ENCODE measurements around the gene COX8C. TPM values are rescaled to one million over a fixed set of nuclear protein-coding genes. Genes with fewer than 3 reads are reported as not detected.

COX8C gene
- total and polyA plus RNA-seq, 2 experiments from 2014 or later: 0.56 TPM; not detected in 1

DNA sequence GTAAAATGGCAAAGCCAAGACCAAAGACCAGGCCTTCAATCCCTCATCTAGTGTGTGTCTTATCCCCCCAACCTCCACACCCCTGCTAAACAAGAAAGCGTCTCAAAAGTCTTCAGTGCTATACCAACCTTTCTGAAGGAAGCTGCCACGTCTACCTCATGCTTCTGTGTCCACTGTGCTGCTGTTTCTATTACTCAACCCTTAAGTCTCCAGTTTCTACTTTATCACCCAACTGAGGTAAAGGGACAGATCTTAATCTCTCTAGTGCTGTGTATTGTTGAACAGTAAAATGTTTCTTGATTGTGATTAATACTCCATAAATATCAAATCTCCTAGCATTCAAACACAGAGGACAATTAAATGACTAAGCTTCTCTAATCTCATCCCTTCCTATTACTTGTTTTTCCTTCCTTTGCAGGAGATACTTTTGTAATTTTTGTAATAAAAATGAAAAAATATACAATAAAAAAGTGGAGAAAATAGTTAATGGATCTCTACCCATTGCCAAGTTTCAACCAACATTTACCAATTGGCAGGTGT is 37.5 kb upstream of the COX8C start:
- Histone ChIP-seq H3K9me3 (ENCODE audit: low read depth) (no peaks in the 10 kb centered on the region), H3K4me1 (ENCODE audit: low read depth) (peaks cover 9% of the 10 kb centered on the region), H3K27ac (no peak overlapping the region), H3K36me3 (no peaks in the 10 kb centered on the region), H3K4me3 (no peak overlapping the region), H3K27me3 (no peaks in the 10 kb centered on the region)
- TF ChIP-seq, protein P1, sequence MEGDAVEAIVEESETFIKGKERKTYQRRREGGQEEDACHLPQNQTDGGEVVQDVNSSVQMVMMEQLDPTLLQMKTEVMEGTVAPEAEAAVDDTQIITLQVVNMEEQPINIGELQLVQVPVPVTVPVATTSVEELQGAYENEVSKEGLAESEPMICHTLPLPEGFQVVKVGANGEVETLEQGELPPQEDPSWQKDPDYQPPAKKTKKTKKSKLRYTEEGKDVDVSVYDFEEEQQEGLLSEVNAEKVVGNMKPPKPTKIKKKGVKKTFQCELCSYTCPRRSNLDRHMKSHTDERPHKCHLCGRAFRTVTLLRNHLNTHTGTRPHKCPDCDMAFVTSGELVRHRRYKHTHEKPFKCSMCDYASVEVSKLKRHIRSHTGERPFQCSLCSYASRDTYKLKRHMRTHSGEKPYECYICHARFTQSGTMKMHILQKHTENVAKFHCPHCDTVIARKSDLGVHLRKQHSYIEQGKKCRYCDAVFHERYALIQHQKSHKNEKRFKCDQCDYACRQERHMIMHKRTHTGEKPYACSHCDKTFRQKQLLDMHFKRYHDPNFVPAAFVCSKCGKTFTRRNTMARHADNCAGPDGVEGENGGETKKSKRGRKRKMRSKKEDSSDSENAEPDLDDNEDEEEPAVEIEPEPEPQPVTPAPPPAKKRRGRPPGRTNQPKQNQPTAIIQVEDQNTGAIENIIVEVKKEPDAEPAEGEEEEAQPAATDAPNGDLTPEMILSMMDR (IDR thresholded peaks at IDR 0.05; ENCODE audit: low read depth, low read length): no peak
- DNase-seq (ENCODE audit: low read depth in 1 of 2, low spot score in 1 of 2): no peak

DNA sequence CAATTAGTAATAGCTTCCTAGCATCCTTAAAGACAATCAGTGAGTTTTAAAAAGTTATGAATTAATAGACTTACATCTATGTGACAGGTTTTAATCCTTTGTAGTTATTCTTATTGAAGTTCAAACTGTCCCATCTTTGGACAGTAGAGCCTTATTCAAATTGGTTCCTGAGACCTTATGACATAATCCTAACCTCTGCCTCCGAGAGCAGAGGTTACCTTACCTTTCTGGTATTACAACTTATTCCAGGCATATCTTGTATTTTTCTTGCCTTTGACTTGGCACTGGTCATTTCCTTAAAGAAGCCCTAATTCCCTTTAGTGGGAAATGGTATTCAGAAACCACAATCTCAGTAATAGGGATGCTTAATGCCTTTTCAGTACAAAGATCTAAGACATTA is 35.9 kb upstream of the COX8C start:
- DNase-seq (ENCODE audit: low read depth in 1 of 2, low spot score in 1 of 2): no peak
- H3K36me3 ChIP-seq: no peaks in the 10 kb centered on the region
- H3K27me3 ChIP-seq: no peaks in the 10 kb centered on the region
- H3K4me3 ChIP-seq: no peak overlapping the region
- no peaks in the 10 kb centered on the region for H3K9me3 ChIP-seq (ENCODE audit: low read depth)
- no peak overlapping the region for H3K27ac ChIP-seq
- no peaks in the 10 kb centered on the region for H3K4me1 ChIP-seq (ENCODE audit: low read depth)
- TF ChIP-seq, protein P1 (IDR thresholded peaks at IDR 0.05; ENCODE audit: low read depth, low read length): no peak

DNA sequence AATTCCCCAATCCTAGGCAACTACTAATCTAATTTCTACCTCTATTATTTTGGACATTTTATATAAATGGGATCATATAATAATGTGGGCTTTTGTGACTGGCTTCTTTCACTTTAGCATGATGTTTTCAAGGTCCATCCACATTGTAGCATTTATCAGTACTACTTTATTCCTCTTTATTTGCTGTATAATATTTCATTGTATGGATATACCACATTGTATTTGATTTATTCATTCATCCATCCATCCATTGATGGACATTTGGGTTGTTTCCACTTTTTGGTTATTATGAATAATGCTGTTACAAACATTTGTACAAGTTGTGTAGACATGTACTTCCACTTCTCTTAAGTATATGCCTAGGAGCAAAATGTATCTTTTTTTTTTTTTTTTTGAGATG is 31.4 kb upstream of the COX8C start:
- no peaks in the 10 kb centered on the region for H3K27me3 ChIP-seq
- no peak overlapping the region for H3K27ac ChIP-seq
- no peaks in the 10 kb centered on the region for H3K36me3 ChIP-seq
- TF ChIP-seq, protein P1 (IDR thresholded peaks at IDR 0.05; ENCODE audit: low read depth, low read length): no peak
- no peaks in the 10 kb centered on the region for H3K9me3 ChIP-seq (ENCODE audit: low read depth)
- H3K4me1 ChIP-seq (ENCODE audit: low read depth): no peaks in the 10 kb centered on the region
- no peak for DNase-seq (ENCODE audit: low read depth in 1 of 2, low spot score in 1 of 2)
- H3K4me3 ChIP-seq: no peak overlapping the region

DNA sequence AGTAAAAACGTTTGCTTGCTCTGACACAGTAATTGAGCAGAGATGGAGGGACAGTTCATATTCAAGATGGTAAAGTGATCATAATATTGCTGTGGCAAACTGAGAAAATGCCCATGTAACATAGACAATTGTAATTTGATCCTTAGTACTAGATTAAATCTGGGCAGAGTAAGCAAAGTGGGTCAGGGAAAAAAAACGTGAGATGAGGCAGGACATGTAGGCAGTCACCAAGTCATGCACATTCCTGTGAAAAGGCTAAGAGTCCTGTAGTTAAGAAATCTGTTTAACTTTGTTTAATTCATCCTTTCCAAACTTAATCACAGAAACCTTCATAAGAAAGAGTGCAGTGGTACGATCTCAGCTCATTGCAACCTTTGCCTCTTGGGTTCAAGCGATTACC is 30.3 kb upstream of the COX8C start:
- DNase-seq (ENCODE audit: low read depth in 1 of 2, low spot score in 1 of 2): no peak
- H3K27me3 ChIP-seq: no peaks in the 10 kb centered on the region
- no peak overlapping the region for H3K27ac ChIP-seq
- no peaks in the 10 kb centered on the region for H3K9me3 ChIP-seq (ENCODE audit: low read depth)
- H3K4me3 ChIP-seq: no peak overlapping the region
- TF ChIP-seq, protein P1 (IDR thresholded peaks at IDR 0.05; ENCODE audit: low read depth, low read length): no peak
- H3K36me3 ChIP-seq: no peaks in the 10 kb centered on the region
- H3K4me1 ChIP-seq (ENCODE audit: low read depth): no peaks in the 10 kb centered on the region

DNA sequence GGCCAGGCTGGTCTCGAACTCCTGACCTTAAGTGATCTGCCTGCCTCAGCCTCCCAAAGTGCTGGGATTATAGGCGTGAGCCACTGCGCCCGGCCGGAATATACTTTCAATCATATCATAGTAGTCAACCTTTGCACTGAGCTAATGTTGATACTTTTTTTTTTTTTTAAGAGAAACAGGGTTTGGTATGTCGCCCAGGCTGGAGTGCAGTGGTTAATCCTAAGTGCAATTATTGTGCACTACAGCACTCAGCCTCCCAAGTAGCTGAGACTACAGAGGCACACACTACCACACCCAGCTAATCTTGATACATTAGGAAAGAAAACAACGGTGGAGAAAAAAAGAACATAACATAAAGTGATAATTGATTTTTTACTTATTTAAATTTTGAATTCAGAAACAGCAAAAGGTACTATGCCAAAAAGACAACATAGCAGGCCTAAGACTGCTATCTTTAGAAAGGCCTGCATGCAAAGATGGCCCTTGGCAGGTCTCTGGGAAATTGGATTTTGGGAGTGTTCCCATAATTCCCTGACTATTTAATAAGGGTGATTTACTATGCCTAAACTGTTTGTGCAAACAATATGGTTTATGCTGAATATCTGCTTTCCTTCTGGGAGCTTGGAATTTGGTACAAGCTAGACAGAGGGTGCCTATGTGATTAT is 29.6 kb upstream of the COX8C start:
- Histone ChIP-seq H3K27ac (peak overlapping the region; percentile 34), H3K9me3 (ENCODE audit: low read depth) (no peaks in the 10 kb centered on the region), H3K27me3 (no peaks in the 10 kb centered on the region), H3K36me3 (no peaks in the 10 kb centered on the region), H3K4me3 (no peak overlapping the region), H3K4me1 (ENCODE audit: low read depth) (no peaks in the 10 kb centered on the region)
- no peak for DNase-seq (ENCODE audit: low read depth in 1 of 2, low spot score in 1 of 2)
- TF ChIP-seq, protein P1 (IDR thresholded peaks at IDR 0.05; ENCODE audit: low read depth, low read length): no peak

All from cardiac muscle cell (in vitro differentiated cells and primary cell).